Gastroesophageal sphincter (tissue), 4 donors: ENCODE data around the gene F2R. TPM values are rescaled to one million over a fixed set of nuclear protein-coding genes. Genes with fewer than 3 reads are reported as not detected.
"Not testable (repeated sequence)": the region's sequence is repeated elsewhere in the genome, so short reads cannot be mapped to it uniquely, and the experiment has no call there.

ENCODE experiments used
- ATAC-seq: fragments of 150-250 bp; one replicate; pipeline ENCODE4 v1.9.1; 2016; ENCODE audit warnings: mild to moderate bottlenecking, moderate library complexity
- H3K27ac ChIP-seq, 4 donors: fragments of 200-600 bp; sonication (generic) in 3 of 4; 1 replicate in 3 of 4; 2 replicates in 1 of 4; pipeline ENCODE4 v1.5.1; 2016 to 2019
- H3K27me3 ChIP-seq: fragments of 200-600 bp; sonication (generic); one replicate; pipeline ENCODE4 v1.5.1; 2019
- H3K36me3 ChIP-seq, 2 donors: fragments of 200-600 bp; sonication (generic); one replicate each; pipeline ENCODE4 v1.5.1; 2019; ENCODE audit warnings: control low read depth in 1 of 2
- H3K4me1 ChIP-seq, 3 donors: fragments of 200-600 bp; sonication (generic); 1 replicate in 2 of 3; 2 replicates in 1 of 3; pipeline ENCODE4 v1.5.1; 2016 to 2019; ENCODE audit warnings: control low read depth in 2 of 3
- H3K4me3 ChIP-seq, 2 donors: fragments of 200-600 bp; sonication (generic); one replicate each; pipeline ENCODE4 v1.5.1; 2019; ENCODE audit warnings: mild to moderate bottlenecking in 1 of 2, moderate library complexity in 1 of 2
- H3K9me3 ChIP-seq, 3 donors: fragments of 200-600 bp; sonication (generic); one replicate each; pipeline ENCODE4 v1.5.1; 2017 to 2019; ENCODE audit warnings: control low read depth in 2 of 3
- CTCF ChIP-seq, 4 experiments: fragments of 200-600 bp in 2 of 4; fragments of 450-650 bp in 2 of 4; sonication (generic) in 1 of 4; IDR thresholded peaks; one replicate each; pipeline ENCODE4 v1.5.1; 2017 to 2019; ENCODE audit warnings: antibody characterized with exemption in 4 of 4, mild to moderate bottlenecking in 2 of 4, moderate library complexity in 2 of 4
- EP300 ChIP-seq: sonication (generic); formaldehyde crosslinking; IDR thresholded peaks from one replicate; pipeline ENCODE4 v1.6.1; 2017; ENCODE audit warnings: antibody characterized with exemption, mild to moderate bottlenecking
- POLR2A ChIP-seq, 2 donors: fragments of 450-650 bp; IDR thresholded peaks; one replicate each; pipeline ENCODE4 v1.6.1; 2017; ENCODE audit warnings: antibody characterized with exemption in 2 of 2, mild to moderate bottlenecking in 2 of 2, moderate library complexity in 1 of 2
- POLR2AphosphoS5 ChIP-seq: sonication (generic); formaldehyde crosslinking; IDR thresholded peaks from one replicate; pipeline ENCODE4 v1.6.1; 2017; ENCODE audit warnings: antibody characterized with exemption
- WGBS, 2 donors: methylation state at CpG; one replicate each; pipeline ENCODE4 v1.1.5; 2018; ENCODE audit warnings: low coverage in 1 of 2; 5-methylcytosine and 5-hydroxymethylcytosine counted together
- total RNA-seq, 4 donors: library from RNA; depleted of rRNA; stranded (reverse); fragments of >200 nt; gene quantifications; one replicate each; pipeline ENCODE4 v1.1.0, GENCODE V29; 2016

The F2R gene
- total RNA-seq, 4 donors from 2014 or later = 7.5 to 20.9 (median 11.3) TPM

- Histone ChIP-seq H3K4me1 (no peaks in the 10 kb centered on the region), H3K9me3 (no peaks in the 10 kb centered on the region), H3K4me3 (no peak overlapping the region), H3K36me3 (peaks cover 0 to 7% of the 10 kb centered on the region in 2 donors), H3K27me3 (no peaks in the 10 kb centered on the region), H3K27ac (no peak overlapping the region)
- no peak for ATAC-seq
- no peak for TF ChIP-seq POLR2AphosphoS5
- TF ChIP-seq CTCF (IDR thresholded peaks at IDR 0.05) = no peak
- TF ChIP-seq EP300 = no peak
- TF ChIP-seq POLR2A (IDR thresholded peaks at IDR 0.05) = no peak
These were observed 42.8 kb upstream of the F2R start for GRCh38 chr5:76673125-76673524.

GRCh38 chr5:76674330-76675066 is 41.4 kb upstream of the F2R start:
- Histone ChIP-seq H3K4me3 (no peak overlapping the region), H3K36me3 (peaks cover 0 to 7% of the 10 kb centered on the region in 2 donors), H3K27me3 (no peaks in the 10 kb centered on the region), H3K9me3 (no peaks in the 10 kb centered on the region), H3K4me1 (no peaks in the 10 kb centered on the region), H3K27ac (peak overlapping the region in 2 of 4 donors; percentile 5 to 31)
- no peak for TF ChIP-seq CTCF (IDR thresholded peaks at IDR 0.05)
- WGBS, 2 donors = 65% methylated on average over 6 to 8 of the region's 8 CpGs
- ATAC-seq = no peak

GRCh38 chr5:76675364-76675763 is 40.6 kb upstream of the F2R start:
- H3K4me3 ChIP-seq = no peak overlapping the region
- H3K4me1 ChIP-seq = no peaks in the 10 kb centered on the region
- ATAC-seq = no peak
- 100% methylated on average over 1 of the region's 1 CpG for WGBS, 2 donors
- TF ChIP-seq POLR2AphosphoS5 = no peak
- TF ChIP-seq EP300 = no peak
- TF ChIP-seq POLR2A (IDR thresholded peaks at IDR 0.05) = no peak
- TF ChIP-seq CTCF (IDR thresholded peaks at IDR 0.05) = no peak
- H3K9me3 ChIP-seq = no peaks in the 10 kb centered on the region
- no peaks in the 10 kb centered on the region for H3K27me3 ChIP-seq
- H3K36me3 ChIP-seq = peaks cover 0 to 2% of the 10 kb centered on the region in 2 donors
- no peak overlapping the region for H3K27ac ChIP-seq

- ATAC-seq = no peak
- Histone ChIP-seq H3K36me3 (no peaks in the 10 kb centered on the region), H3K27me3 (no peaks in the 10 kb centered on the region), H3K9me3 (no peaks in the 10 kb centered on the region), H3K4me3 (no peak overlapping the region), H3K4me1 (no peaks in the 10 kb centered on the region), H3K27ac (no peak overlapping the region)
- 85 to 88% methylated on average over 7 to 8 of the region's 8 CpGs for WGBS, 2 donors
- no peak for TF ChIP-seq POLR2A (IDR thresholded peaks at IDR 0.05)
- TF ChIP-seq CTCF (IDR thresholded peaks at IDR 0.05) = no peak
- no peak for TF ChIP-seq EP300
- TF ChIP-seq POLR2AphosphoS5 = no peak
These were observed 38.0 kb upstream of the F2R start for GRCh38 chr5:76677849-76678472.

- H3K27me3 ChIP-seq = no peaks in the 10 kb centered on the region
- H3K36me3 ChIP-seq = no peaks in the 10 kb centered on the region
- no peak for TF ChIP-seq POLR2AphosphoS5
- TF ChIP-seq EP300 = no peak
- no peak for TF ChIP-seq POLR2A (IDR thresholded peaks at IDR 0.05)
- TF ChIP-seq CTCF (IDR thresholded peaks at IDR 0.05) = no peak
- ATAC-seq = no peak
- H3K27ac ChIP-seq = no peak overlapping the region
- WGBS, 2 donors = 42 to 64% methylated on average over 3 of the region's 3 CpGs
- H3K4me1 ChIP-seq = no peaks in the 10 kb centered on the region
- H3K9me3 ChIP-seq = no peaks in the 10 kb centered on the region
- no peak overlapping the region for H3K4me3 ChIP-seq
These were observed 36.7 kb upstream of the F2R start for GRCh38 chr5:76679231-76679630.

- H3K27ac ChIP-seq, ATAC-seq, H3K4me3 ChIP-seq, H3K4me1 ChIP-seq, H3K36me3 ChIP-seq, H3K9me3 ChIP-seq, H3K27me3 ChIP-seq: not testable (repeated sequence)
- WGBS, 2 donors = 100% methylated on average over 1 of the region's 4 CpGs; no CpG with 5 or more reads in 1 of the 2 donors
These were observed 35.1 kb upstream of the F2R start for GRCh38 chr5:76680826-76681225.
